HG03342 (cell line): ENCODE measurements around the gene NRG2.

Experiments used
- ATAC-seq: cut with Tn5 transposase; IDR thresholded peaks from one replicate; pipeline ENCODE4 v1.9.1; 2021; ENCODE audit warnings: mild to moderate bottlenecking, moderate library complexity; ENCODE audit not compliant: unreplicated experiment

The NRG2 gene

GRCh38 chr5:140041492-140042392 is 1.4 kb downstream of the NRG2 start:
- no peak for ATAC-seq

DNA sequence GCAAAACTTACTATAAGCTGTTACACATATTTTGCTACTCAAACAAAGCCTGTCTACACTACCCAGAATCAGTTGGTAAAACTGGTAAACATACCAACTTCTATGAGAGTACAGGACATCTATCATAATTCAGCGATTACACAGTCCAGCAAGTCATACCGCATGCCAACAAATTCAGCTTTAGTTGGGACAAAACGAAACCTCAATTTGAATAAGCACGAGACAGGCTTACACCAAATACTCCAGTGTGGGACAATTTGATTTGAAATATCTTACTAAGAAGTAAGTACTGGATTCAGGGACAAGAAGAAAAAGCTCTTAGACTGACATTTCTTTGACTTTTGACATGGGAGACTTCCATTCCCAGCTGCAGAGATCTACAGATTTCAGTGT is 2.0 kb downstream of the NRG2 start:
- no peak for ATAC-seq

DNA sequence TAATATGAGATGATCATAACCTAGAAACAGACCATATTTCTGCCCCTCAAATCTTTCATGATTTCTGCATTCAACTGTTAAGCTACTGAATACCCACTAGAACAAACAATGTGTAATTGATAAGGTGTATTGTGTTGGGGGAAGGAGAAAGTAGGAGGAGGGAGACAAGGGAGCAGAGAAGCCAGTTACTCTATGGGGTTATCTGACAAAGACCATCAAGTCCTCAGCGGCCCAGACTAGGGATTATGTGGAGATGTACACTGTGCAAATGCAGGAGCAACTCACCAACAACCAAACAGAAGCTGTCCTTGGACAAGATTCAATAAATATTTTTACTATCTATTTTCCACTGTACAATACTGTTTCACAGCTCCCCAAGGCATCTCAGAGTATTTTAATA is 2.7 kb downstream of the NRG2 start:
- ATAC-seq, result no peak

GRCh38 chr5:140039561-140039960 is 3.5 kb downstream of the NRG2 start:
- ATAC-seq, result no peak

DNA sequence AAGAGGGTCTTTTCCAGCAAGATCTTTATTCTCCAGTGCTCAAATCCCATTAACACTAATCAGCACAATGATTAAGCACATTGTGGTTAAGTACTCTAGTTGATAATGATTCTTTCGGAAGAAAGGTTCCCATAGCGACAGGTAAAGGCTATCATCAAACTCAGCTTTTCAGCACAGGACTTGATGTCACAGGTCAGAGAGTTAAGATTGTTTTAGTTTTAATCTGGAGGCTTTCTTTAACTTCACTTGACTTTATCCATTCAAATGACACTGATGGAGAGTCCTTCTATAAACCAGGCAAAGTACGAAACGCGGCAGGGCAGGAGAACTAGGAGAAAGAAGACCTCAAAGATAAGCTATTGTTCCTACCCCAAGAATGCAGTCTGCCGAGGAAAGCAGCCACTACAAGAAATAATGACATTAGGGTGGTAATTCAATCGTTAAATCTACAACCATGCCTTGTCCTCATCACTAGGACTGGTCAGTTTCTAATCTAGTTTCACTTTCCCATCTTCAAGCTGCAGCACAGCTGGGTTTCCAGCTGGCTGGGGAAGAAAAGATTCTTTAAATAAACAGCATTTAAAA is 4.6 kb downstream of the NRG2 start:
- ATAC-seq, result peak; percentile 34

- no peak for ATAC-seq
Observed at GRCh38 chr5:140037012-140037411, 6.1 kb downstream of the NRG2 start.

DNA sequence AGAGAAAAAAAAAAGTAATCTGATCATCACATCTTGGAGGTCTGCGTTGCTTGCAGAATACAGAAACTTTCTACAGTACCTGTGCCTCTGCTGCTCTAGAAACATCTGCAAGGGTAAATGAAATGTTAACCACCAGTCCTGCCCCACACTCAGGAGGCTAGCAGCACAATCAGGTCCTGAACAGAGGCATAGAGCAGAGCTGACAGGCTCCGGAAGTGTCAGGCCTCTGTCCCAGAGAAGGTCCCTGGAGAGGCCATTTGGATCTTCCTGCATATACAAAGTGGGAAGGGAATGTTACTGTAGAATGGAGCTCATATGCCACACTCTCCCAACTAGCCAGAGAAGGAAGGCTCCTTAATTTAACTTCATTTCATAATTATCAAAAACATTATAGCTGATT is 7.2 kb downstream of the NRG2 start:
- ATAC-seq, result no peak

GRCh38 chr5:140033037-140033760 is 9.9 kb downstream of the NRG2 start:
- ATAC-seq, result no peak

GRCh38 chr5:140032296-140032695 is 10.8 kb downstream of the NRG2 start:
- ATAC-seq, result no peak

GRCh38 chr5:140027807-140028206 is 15.3 kb downstream of the NRG2 start:
- ATAC-seq, result no peak

GRCh38 chr5:140025736-140026135 is 17.4 kb downstream of the NRG2 start:
- no peak for ATAC-seq

GRCh38 chr5:140024928-140025327 is 18.2 kb downstream of the NRG2 start:
- no peak for ATAC-seq

DNA sequence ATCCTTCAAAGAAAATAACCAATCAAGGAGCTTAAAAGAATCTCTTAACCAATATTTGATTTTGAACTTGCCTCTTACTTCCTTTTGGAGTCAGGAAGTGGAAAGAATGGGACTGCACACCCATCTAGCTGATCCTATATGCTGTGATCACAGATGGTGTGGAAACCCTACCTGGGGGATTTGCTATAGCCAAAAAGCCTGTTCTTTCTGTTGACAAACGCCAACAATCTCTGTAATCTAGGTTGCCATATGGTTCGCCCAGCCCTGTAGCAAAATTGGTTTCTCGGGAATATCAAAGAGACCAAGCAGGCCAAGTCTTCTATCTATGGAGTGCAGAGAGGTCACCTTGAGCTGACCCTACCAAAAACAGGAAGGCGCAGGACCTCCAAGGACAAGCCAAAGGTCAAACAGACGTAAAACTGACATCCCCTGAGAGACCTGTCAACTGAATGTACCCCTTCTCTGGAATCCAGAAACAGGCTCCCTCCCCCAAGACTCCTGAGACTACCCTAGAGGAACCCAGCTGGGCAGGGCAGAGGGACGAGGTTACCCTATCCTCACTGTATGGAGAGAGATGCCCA is 19.4 kb downstream of the NRG2 start:
- no peak for ATAC-seq

GRCh38 chr5:140020601-140021177 is 22.4 kb downstream of the NRG2 start:
- ATAC-seq, result no peak

- ATAC-seq, result no peak
Observed at GRCh38 chr5:140018920-140019644, 24.0 kb downstream of the NRG2 start.

DNA sequence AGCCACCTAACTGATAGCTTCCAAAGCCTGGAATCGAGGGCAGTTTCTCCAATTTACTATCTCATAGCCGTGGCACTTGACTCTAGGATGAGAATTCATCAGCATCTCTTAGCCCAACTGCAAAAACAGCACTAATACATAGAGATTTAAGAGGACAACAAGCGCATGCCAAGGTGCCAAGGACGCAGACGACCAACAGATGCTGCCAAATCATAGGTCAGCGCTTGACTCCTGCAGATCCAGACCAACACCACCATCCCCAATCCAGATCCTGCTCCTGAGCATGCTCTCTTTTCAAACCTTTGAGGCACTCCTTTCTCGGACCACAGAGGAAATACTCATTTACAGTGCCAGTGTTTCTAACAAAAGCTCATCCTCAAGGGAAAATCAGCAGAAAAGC is 24.6 kb downstream of the NRG2 start:
- no peak for ATAC-seq

- no peak for ATAC-seq
Observed at GRCh38 chr5:140018096-140018481, 25.0 kb downstream of the NRG2 start.

DNA sequence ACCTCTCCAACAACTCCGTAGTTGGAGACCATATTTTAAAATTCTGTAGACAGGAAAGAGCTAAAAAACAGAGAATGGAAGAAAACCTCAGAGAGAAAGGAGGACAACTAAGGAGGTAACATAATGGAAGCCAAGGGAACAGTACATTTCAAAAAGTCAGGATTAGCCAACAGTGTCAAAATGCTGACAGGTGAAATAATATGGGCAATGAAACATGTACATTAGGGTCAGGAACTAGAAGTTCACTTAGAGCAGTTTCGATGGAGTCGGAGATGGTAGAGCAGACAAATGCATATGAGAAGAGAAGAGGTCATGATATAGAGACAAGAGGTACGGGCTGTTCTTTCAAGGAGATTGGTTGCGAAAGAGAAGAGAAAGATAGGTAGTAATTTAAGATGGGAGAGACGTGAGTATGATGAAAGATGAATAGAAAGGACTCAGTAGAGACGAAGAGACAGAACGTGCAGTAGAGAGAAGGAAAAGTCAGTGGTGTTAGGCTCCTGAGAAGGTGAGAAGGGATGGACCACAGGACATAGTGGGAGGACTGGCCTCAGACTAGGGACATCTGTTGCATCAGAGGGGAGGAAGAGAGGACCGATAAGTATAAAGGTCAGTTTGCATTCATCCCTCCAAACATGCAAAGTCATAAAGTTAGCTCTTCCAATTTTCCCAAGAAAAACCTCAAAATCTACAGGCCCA is 25.6 kb downstream of the NRG2 start:
- no peak for ATAC-seq

DNA sequence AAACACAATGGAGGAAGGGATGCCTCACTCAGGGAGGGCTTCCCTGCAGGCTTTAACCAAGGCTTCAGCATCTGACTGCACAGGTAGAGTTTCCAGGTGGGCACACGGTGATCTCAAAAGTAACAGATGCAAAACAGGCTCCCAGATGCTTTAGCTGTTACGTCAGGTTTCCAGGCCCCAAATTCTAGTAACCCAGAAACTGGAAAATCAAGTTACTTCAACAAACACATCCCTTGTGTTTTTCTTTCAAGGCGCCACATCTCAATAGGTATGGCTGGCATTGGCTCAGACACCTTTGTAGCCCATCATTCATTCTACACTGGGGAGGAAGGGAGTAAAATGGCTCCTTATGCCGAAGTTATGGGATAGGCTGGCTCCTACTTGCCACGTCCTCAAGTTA is 27.4 kb downstream of the NRG2 start:
- ATAC-seq, result no peak

DNA sequence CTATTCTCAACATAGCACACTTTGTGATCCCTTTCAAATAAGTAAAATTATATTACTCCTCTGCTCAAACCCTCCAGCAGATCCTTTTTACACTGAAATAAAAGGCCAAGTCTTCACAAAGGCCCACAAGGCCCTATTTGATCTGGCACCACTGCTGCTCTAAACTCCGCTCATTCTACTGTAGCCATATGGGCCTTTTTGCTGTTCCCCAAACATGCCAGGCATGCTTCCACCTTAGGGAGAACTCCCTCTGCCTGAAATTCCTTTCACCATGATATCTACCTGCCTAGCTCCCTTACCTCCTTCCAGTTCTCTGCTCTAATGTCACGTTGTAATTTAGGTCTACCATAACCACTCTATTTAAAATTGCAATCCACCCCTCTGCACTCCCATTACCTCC is 28.3 kb downstream of the NRG2 start:
- no peak for ATAC-seq
